GM12801 (cell line): Measurements from ENCODE around the gene HYCC2.

Experiments
- CTCF ChIP-seq: IDR thresholded peaks from one replicate; pipeline ENCODE4 v1.5.1; 2011; ENCODE audit warnings: control low read depth; ENCODE audit not compliant: insufficient read length; ENCODE audit errors: extremely low read depth

Gene HYCC2

GRCh38 chr2:201064797-201065329 lies 6.6 kb downstream of the HYCC2 start:
- TF ChIP-seq CTCF: no peak

- TF ChIP-seq CTCF: no peak
Measured at GRCh38 chr2:201059961-201060755, 11.3 kb downstream of the HYCC2 start.

- no peak for TF ChIP-seq CTCF
Measured at GRCh38 chr2:201058914-201059313, 12.6 kb downstream of the HYCC2 start.

- no peak for TF ChIP-seq CTCF
Measured at GRCh38 chr2:201057715-201058248, 13.7 kb downstream of the HYCC2 start.

GRCh38 chr2:201057087-201057521 lies 14.4 kb downstream of the HYCC2 start:
- no peak for TF ChIP-seq CTCF

GRCh38 chr2:201049455-201049854 lies 22.0 kb downstream of the HYCC2 start:
- no peak for TF ChIP-seq CTCF

- no peak for TF ChIP-seq CTCF
Measured at GRCh38 chr2:201046881-201047280, 24.6 kb downstream of the HYCC2 start.
